HG02938 (cell line): Measurements from ENCODE around the gene DHX15.

Experiments
- ATAC-seq: cut with Tn5 transposase; IDR thresholded peaks from one replicate; pipeline ENCODE4 v1.9.1; 2021; ENCODE audit warnings: mild to moderate bottlenecking, moderate library complexity; ENCODE audit not compliant: unreplicated experiment

The DHX15 gene

DNA sequence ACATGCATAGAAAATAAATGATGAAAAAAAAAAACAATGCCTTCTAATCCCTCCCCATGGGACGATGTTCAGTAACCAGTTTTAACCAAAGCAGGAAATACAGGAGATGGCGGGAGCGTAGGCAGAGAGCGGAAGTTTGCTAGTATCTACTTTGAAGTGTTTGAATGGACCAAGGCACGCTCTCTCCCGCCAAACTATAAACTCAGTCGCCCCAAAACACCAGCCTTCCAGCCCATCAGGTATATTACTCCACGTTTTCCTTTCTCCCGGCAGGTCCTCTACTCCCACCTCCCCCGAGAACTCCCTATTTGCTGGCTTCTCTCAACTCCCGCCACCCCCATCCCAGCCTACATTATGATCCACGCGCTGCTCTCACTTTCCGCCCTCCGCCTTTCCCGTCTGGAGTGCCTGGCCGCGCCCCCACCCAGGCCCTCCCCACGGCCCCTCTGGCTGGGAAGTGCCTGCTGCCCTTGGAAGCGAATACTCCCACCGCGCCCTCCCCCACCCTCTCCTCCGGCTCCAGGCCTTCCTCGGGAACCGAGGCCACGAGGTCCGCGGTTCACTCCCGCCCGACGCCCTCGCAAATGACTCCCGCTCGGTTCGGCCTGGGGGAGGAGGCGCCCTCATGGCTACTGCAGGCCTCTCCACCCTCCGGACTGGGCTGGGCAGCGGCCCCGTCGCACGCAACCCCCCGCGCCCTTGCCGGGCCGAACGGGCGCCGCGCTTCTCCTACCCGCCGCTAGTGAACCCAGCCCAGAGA is 723 bp downstream of the DHX15 start:
- peak; percentile 18 for ATAC-seq

DNA sequence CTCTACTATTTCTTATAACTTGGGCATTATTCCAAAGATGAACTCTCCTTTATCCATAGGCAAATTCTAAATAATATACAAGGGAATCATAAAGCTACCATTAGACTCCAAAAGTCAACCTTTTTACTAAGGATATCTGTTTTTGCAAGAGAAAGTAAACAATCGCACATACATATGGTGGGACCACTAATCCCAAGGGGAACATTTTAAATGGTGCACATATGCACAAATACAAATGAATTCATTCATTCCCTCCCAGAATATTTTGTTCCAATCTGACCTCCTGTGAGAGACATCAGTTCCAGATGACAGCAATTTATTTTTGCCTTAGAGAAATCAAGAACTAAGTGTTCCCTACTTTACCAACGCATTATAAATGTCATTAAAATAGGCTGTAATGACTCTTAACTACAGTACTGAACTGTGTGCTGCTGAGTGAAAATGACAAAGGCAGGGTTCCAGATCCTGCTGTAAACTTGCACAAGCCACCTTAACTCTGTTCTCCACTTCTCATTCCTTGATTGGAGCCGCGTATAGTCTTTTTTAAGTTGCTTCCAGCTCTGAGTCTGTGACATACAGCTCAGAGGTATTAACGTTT is 2.0 kb downstream of the DHX15 start:
- ATAC-seq, result no peak

DNA sequence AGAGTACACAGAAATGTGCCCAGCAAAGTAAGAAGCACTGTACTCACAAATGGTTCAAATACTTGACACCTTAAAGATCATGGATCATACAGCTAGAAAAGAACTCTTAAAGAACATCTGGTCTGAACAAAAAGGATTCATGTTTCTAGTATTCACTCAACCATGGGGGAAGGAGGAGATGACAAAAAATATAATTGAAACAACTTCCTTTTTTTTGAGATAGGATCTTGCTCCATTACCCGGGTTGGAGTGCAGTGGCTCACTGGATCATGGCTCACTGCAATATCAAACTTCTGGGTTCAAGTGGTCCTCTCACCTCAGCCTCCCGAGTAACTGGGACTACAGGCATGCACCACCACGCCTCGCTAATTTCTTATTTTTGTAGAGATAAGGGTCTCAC is 6.0 kb downstream of the DHX15 start:
- ATAC-seq, result no peak

DNA sequence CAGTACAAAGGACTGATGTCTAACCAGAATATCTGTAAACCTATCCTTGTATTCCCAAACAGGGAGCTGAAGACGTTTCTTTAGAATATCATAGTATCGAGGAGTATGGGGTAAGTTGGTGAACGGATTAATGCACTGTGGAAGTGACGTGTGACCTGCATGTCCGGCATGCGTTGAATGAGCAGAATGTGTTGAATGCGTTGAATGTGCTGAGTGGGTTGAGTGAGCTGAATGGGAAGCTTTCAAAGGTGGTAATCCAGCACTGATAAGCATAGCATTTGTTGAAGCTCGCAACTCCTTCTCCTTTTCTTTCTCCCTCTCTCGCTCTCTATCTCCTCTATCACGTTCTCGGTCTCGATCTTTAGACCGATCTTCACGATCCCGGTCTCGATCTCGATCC is 8.1 kb downstream of the DHX15 start:
- ATAC-seq, result no peak

DNA sequence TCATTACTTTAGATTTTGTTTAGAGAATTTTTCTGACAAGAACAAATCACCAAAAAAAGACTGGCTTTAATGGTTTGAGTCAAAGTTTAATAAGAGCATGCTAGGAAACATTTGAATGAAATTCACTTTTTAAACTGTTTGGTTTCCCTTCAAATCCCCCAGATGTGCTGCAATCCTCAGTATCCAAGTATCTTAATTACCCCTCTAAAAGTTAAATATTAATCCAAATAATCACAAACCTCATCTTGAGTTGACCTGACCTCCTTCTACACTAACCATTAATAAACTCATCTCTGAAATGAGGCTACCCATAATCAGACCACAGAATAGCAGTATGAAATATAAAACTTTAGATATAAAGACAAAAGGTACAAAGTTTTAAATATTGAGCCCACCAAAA is 10.1 kb downstream of the DHX15 start:
- no peak for ATAC-seq

DNA sequence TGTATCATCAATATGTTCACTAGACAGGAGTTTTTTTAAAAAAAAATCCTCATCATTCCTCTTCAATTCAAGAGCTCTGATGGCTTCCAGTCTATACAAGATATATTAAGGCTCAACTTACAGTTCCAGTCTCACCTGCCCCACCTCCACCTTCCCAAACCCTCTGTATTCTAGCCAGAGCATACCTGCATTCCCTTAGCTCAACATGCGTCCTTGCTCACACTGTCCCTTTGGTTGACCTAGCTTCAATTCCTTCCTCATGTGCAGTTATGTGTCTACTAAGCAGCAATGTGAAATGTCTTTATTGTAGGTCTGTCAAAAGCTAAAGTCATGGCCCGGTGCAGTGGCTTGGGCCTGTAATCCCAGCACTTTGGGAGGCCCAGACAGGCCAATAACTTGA is 10.8 kb downstream of the DHX15 start:
- ATAC-seq, result no peak

DNA sequence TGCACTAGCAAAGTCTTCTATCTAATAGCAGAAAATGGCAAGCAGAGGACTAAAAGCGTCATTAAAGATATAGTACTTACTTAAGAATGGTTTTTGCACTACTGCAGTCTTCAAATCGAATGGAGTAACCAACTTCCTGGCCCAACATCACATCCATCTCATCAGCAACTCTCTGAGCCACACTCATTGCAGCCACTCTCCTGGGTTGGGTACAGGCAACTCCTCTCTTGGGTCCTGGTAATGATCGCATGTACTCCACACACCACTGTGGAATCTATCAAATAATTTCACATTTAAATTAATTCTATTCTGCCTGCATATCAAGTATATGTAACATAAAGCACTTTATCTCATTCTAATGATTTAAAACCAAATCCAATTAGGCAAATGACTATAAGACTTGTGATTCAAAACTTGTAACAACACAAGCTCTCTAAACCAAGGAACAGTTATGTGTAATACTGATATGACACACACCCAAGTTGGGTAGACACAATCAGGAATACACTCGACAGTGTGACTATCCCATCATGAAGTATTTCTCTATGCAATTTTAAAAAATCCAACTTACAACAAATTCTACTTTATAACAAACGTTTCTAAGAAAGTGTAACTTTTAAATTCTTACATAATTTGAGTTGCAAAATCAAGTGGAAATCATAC is 13.6 kb downstream of the DHX15 start:
- no peak for ATAC-seq

DNA sequence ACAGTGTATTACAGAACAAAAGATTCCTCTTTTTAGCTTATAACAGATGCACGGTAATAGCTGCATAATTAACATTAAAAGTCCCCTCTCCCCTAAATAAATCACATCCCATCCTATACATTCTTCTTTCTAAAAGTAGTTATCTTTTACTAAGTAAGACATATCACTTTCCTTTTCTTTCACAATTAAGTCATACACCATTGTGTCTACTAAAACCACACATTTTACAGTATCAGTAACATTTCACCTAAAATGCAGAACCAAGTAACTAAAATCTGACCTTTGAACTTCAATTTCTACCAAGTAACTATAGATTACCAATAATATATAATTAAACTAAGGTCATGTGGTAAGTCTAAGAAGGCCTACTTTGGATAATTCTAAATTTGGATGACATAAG is 14.2 kb downstream of the DHX15 start:
- peak; percentile 76 for ATAC-seq

DNA sequence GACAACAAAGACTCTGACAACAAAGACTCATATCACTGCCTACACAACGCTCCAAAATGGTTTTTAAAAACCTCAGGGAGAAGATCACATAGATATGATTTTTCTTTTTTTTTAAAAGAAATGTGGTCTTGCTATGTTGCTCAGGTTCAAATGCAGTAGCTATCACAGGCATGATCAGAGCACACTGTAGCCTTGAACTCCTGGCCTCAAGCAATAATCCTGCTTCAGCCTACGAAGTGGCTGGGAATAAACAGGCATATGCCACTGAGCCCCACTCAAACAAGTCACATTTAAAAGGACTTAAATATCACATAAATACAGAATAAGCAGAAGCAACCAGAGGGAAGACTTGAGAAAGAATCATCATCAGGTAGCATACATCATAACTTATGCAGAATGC is 14.7 kb downstream of the DHX15 start:
- ATAC-seq, result peak; percentile 12

DNA sequence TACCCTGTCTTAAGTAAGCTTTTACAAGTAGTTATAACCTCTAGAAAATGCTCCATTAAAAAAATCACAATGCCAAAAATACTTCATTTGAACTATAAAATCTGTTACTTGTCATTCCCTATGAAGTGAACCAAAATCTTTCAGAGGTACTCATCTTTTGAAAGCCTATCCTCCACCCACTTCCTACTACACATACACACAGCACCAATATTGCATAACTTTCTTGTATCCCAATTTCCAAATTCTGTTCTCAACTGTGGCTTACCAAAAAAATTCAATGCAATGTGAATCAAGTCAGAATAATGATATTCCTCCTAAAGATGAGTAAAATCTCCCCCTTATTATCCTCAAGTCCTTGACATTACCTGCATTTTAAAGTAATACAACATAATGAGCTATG is 15.9 kb downstream of the DHX15 start:
- ATAC-seq, result no peak

DNA sequence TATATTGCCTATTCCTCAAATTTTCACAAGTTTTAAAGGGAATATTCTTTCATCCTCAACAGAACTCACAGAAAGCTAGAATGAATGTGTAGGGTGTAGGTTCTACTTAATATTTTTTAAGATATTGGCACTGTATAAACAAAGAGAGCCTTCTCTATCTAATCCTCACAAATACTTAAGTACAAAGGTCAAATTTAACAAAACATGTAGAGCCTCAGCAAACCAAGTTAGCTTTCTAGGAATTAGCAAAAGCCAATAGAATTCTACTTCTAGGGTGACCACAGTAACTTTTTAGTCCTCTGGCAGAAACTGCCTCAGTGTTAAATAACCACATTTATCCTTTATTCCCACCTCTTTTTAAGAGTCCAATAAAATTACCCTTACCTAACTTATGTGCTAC is 19.3 kb downstream of the DHX15 start:
- no peak for ATAC-seq

DNA sequence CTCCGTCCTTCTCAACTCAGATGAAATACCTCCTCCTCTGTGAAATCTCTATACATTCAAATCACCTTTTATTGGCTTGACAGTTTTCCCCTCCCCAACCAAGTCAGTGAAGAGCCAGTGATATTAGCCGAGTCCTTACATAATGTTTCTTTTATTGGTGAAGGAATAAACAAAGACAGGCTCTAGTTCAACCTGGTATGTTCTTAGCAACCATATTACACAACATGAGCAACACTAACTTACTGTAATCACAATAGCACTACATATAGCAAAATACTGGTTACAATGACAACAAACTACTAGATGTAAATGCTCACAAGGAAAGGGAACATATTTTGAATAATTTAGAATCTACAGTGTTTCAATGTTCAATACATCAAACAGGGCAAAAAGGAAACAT is 19.9 kb downstream of the DHX15 start:
- ATAC-seq, result no peak

DNA sequence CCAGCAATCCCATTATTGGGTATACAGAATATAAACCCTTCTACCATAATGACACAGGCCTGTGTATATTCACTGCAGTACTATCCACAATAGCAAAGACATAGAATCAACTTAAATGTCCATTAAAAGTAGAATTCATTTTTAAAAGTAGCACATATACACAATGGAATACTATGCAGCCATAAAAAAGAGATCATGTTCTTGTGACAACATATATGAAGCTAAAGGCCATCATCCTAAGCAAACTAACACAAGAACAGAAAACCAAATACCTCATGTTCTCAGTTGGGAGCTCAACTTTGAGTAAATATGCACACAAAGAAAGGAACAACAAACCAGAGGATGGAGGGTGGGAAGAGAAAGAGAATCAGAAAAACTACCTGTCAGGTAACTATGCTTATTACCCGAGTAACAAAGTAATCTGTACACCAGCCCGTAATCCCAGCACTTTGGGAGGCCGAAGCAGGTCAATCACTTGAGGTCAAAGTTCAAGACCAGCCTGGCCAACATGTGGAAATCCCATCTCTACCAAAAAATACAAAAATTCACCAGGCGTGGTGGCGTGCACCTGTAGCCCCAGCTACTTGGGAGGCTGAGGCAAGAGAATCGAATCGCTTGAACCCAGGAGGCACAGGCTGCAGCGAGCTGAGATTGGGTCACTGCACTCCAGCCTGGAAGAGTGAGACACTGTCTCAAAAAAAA is 22.8 kb downstream of the DHX15 start:
- no peak for ATAC-seq

DNA sequence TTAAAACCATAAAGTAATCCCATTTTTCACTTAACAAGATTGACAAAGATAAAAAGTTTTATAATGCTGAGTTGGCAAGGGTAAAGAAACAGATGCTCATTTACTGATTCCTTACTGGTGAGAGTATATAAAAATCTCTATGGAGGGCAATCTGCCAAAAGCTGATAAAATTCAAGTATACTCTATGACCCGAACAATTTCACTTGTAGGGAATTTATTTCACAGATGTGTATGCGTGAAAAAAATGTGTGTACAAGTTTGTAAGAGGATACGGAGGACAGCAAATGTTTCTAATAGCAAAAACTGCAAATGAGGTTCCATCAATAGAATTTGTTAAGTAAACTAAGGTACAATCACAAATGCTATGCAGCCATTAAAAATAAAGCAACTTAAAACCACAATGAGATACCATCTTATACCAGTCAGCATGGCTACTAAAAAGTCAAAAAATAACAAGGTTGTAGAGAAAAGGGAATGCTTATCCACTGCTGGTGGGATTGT is 23.4 kb downstream of the DHX15 start:
- no peak for ATAC-seq

DNA sequence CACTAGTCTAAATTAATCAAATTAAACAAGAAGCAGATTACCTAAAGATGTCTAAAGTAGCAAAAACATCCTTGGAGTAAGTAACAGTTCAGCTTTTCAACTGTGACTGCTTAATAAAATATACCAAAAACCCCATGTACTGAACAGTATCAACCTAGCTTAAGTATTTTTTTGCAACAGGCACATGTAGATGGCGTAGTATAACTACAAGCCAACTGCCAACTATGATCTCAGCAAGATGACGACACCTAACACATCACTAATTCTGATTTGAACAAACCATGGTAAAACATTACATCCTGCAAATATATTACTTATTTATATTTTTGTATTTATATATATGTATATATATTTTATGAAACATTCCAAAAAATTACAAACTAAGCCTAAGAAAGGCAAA is 24.5 kb downstream of the DHX15 start:
- ATAC-seq, result no peak

DNA sequence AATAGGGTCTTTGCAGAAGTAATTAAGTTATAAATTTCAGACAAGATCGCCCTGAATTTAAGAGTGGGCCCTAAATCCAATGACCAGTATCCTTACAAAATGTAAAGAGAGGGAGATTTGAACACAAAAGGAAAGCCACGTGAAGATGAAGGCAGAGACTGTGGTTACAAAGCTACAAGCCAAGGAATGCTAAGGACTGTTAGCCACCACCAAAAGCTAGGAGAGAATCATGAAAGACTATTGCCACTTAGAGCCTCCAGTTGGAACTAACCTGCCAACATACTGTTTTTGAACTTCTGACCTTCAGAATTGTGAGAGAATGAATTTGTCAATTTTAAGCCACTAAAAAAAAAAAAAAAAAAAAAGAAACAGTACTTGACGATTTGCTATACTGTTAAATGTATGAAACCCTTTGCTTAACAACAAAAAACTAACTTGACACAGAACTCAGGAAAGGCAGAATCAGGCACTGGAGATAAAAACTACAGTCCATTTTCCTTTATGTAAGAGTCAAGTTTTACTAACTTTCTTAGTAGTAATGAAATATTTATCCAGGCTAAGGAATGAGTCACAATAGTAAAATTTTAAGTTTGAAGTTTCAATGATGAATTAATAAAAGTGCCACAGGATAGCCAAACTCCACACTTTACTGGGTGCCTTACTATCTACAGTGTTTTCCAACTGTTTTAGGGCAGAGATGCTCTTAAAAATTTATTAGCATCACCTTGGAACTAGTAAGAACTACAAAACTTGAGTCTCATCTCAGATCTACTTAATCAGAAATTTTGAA is 25.1 kb downstream of the DHX15 start:
- no peak for ATAC-seq

DNA sequence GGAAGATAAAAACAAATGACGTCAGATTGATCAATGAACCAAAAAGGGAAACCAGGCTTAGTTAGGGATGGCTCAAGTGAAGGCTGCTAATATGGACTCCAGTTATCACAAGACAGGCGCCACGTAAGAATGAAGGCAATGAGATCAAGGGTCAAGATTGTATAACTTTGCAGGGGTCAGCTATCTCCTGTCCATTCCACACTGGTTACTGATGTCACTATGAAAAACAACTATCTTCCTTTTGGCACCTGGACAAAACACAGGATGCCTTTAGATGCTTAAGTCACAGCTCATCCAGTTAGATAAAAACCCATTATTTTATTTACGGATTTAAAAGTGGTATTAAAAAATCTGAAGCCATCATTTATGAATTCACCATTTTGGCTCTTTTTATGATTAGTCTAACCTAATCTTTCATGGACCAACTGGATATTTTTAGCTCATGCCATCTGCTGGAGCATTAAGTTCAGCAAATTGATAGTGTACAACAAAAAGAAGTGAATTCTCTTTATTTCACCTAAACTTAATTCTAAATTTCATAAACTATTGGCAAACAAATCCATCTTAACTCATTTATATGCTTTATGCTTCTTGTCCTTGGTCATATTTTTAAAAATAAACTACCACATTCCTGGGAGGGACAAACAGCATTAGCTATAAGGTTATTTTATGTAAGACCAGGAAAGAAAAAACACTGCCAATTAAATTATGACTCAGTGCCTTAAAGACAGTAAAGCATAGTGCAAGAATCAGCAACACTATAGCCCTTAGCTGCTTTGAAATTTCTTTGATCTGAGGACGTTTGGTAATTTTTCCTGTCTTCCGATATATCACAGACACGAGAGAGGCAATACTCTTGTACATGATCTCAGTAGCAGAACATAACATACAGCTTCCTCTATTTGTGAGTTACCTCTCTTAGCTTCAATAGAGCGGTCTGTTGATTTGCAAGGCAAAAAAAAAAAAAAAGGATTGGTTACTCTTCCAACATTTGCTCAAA is 27.0 kb downstream of the DHX15 start:
- ATAC-seq, result no peak

DNA sequence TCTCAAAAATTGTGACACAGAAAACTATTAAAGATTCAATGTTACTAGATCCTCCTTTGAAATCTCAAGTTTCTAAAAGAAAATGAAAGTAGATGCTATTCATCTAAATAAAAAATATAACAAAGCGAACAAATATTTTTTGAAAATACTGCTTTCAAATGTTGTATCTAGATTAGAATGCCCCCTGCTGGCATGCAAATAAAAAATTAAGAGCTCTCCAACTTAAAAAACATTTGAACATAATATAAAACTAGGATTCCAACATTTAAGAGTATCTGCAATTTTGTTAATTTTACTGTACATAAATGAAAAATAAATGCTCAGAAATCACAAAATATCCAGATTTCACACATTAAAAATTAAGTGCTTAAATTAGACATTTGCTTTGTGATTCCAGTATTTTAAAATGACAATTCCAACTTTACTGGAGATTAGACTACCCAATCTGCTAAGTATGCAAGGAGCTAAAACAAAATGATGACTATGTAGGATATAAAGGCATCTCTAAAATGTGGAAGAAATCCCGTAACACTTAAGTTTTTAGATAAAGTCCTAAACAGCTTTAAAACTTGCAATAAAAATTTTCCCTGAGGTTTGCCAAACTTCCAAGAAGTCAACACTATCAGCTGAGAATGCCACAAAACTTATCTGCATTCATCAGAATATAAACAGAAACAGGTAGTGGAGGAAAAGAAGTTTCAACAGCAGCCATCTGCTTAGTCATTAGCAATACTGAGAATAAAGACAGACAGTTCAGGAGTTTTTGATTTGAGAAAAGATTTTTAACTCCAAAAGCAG is 32.7 kb downstream of the DHX15 start:
- ATAC-seq, result no peak
